HEK293 (cell line): ENCODE measurements around the gene ZC3H10.

ENCODE experiments used
- FEZF1 ChIP-seq: fragments of 450-650 bp; formaldehyde crosslinking; IDR thresholded peaks from 2 replicates; pipeline ENCODE4 v1.5.1; 2016; ENCODE audit warnings: missing biosample characterization, missing genetic modification characterization
- GFI1B ChIP-seq: fragments of 450-650 bp; formaldehyde crosslinking; IDR thresholded peaks from 2 replicates; pipeline ENCODE4 v1.5.1; 2016; ENCODE audit warnings: missing biosample characterization, missing genetic modification characterization
- HOXA7 ChIP-seq: sonication (generic); formaldehyde crosslinking; IDR thresholded peaks from 2 replicates; pipeline ENCODE4 v1.8.1; 2022; ENCODE audit warnings: missing genetic modification reagents, borderline replicate concordance
- KLF16 ChIP-seq: fragments of 450-650 bp; formaldehyde crosslinking; IDR thresholded peaks from 2 replicates; pipeline ENCODE4 v1.5.1; 2017; ENCODE audit warnings: missing biosample characterization, missing genetic modification characterization
- KLF9 ChIP-seq: fragments of 450-650 bp; formaldehyde crosslinking; IDR thresholded peaks from 2 replicates; pipeline ENCODE4 v1.5.1; 2016; ENCODE audit warnings: missing biosample characterization, missing genetic modification characterization, low read depth
- MZF1 ChIP-seq: fragments of 450-650 bp; formaldehyde crosslinking; IDR thresholded peaks from 2 replicates; pipeline ENCODE4 v1.5.1; 2017; ENCODE audit warnings: missing biosample characterization, missing genetic modification characterization, borderline replicate concordance
- PRDM2 ChIP-seq: fragments of 450-650 bp; formaldehyde crosslinking; IDR thresholded peaks from 2 replicates; pipeline ENCODE4 v1.5.1; 2016; ENCODE audit warnings: missing biosample characterization, missing genetic modification characterization, borderline replicate concordance
- YY1 ChIP-seq: fragments of 450-650 bp; formaldehyde crosslinking; IDR thresholded peaks from 2 replicates; pipeline ENCODE4 v1.5.1; 2018; ENCODE audit warnings: missing biosample characterization, missing genetic modification characterization
- ZBTB21 ChIP-seq: fragments of 450-650 bp; formaldehyde crosslinking; IDR thresholded peaks from 2 replicates; pipeline ENCODE4 v1.5.1; 2017; ENCODE audit warnings: missing biosample characterization, missing genetic modification characterization
- ZBTB48 ChIP-seq: fragments of 450-650 bp; formaldehyde crosslinking; IDR thresholded peaks from 2 replicates; pipeline ENCODE4 v1.5.1; 2016; ENCODE audit warnings: missing biosample characterization, missing genetic modification characterization
- ZBTB49 ChIP-seq: fragments of 450-650 bp; formaldehyde crosslinking; IDR thresholded peaks from 2 replicates; pipeline ENCODE4 v1.5.1; 2016; ENCODE audit warnings: missing biosample characterization, missing genetic modification characterization, low read depth
- ZNF148 ChIP-seq: fragments of 450-650 bp; formaldehyde crosslinking; IDR thresholded peaks from 2 replicates; pipeline ENCODE4 v1.5.0; 2017; ENCODE audit warnings: missing biosample characterization, missing genetic modification characterization, borderline replicate concordance
- ZNF274 ChIP-seq, 2 experiments: fragments of 200-500 bp in 1 of 2; fragments of 450-650 bp in 1 of 2; sonication (Bioruptor generic) in 1 of 2; formaldehyde crosslinking in 1 of 2; IDR thresholded peaks; 2 replicates each; pipeline versions ENCODE4 v1.5.1 to v1.6.1; 2014 to 2016; ENCODE audit warnings: borderline replicate concordance in 1 of 2, inconsistent platforms in 1 of 2, low read length in 1 of 2, missing biosample characterization in 1 of 2, missing genetic modification characterization in 1 of 2
- ZNF391 ChIP-seq: fragments of 450-650 bp; formaldehyde crosslinking; IDR thresholded peaks from 2 replicates; pipeline ENCODE4 v1.5.1; 2016; ENCODE audit warnings: low read depth, missing biosample characterization, missing genetic modification characterization, borderline replicate concordance
- ZNF658 ChIP-seq: fragments of 450-650 bp; formaldehyde crosslinking; IDR thresholded peaks from 2 replicates; pipeline ENCODE4; 2016; ENCODE audit warnings: missing biosample characterization, missing genetic modification characterization
- ZNF701 ChIP-seq: fragments of 450-650 bp; formaldehyde crosslinking; IDR thresholded peaks from 2 replicates; pipeline ENCODE4 v1.5.1; 2016; ENCODE audit warnings: missing biosample characterization, missing genetic modification characterization
- ZNF785 ChIP-seq: fragments of 450-650 bp; formaldehyde crosslinking; IDR thresholded peaks from 2 replicates; pipeline ENCODE4 v1.5.1; 2016; ENCODE audit warnings: missing biosample characterization, missing genetic modification characterization
- ZSCAN30 ChIP-seq: fragments of 450-650 bp; IDR thresholded peaks from 2 replicates; pipeline ENCODE4 v1.5.1; 2018; ENCODE audit warnings: missing biosample characterization, mild to moderate bottlenecking, missing genetic modification characterization, moderate library complexity
- ZXDB ChIP-seq: fragments of 450-650 bp; formaldehyde crosslinking; IDR thresholded peaks from 2 replicates; pipeline ENCODE4 v1.5.1; 2016; ENCODE audit warnings: missing biosample characterization, missing genetic modification characterization
- TF ChIP-seq, protein P1 (sequence below): fragments of 450-650 bp; formaldehyde crosslinking; IDR thresholded peaks from 2 replicates; pipeline ENCODE4 v1.5.1; 2016; ENCODE audit warnings: missing biosample characterization, missing genetic modification characterization
- TF ChIP-seq, protein P2 (sequence below): fragments of 450-650 bp; formaldehyde crosslinking; IDR thresholded peaks from 2 replicates; pipeline ENCODE4 v1.5.1; 2016; ENCODE audit warnings: missing biosample characterization, missing genetic modification characterization
- TF ChIP-seq, protein P3 (sequence below): sonication (generic); formaldehyde crosslinking; IDR thresholded peaks from 2 replicates; pipeline ENCODE4 v1.8.1; 2022; ENCODE audit warnings: mild to moderate bottlenecking, moderate library complexity, missing genetic modification reagents

ZC3H10 gene

GRCh38 chr12:56127888-56128669 lies 10.0 kb downstream of the ZC3H10 start, which contains the start of gene ESYT1 (continued):
- peak; percentile 61 for TF ChIP-seq KLF9 (tag by site-specific recombination)
- no peak for TF ChIP-seq GFI1B (tag by site-specific recombination)
- peak; percentile 79 for TF ChIP-seq ZXDB
- no peak for TF ChIP-seq MZF1
- 0 out of 2 replicates have a peak, but pooled peaks have one; percentile 30 for TF ChIP-seq PRDM2 (tag by site-specific recombination)
- TF ChIP-seq, protein P1, sequence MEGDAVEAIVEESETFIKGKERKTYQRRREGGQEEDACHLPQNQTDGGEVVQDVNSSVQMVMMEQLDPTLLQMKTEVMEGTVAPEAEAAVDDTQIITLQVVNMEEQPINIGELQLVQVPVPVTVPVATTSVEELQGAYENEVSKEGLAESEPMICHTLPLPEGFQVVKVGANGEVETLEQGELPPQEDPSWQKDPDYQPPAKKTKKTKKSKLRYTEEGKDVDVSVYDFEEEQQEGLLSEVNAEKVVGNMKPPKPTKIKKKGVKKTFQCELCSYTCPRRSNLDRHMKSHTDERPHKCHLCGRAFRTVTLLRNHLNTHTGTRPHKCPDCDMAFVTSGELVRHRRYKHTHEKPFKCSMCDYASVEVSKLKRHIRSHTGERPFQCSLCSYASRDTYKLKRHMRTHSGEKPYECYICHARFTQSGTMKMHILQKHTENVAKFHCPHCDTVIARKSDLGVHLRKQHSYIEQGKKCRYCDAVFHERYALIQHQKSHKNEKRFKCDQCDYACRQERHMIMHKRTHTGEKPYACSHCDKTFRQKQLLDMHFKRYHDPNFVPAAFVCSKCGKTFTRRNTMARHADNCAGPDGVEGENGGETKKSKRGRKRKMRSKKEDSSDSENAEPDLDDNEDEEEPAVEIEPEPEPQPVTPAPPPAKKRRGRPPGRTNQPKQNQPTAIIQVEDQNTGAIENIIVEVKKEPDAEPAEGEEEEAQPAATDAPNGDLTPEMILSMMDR (tag by site-specific recombination) = peak; percentile 67; the same call in 1 of the 2 replicates
- no peak for TF ChIP-seq HOXA7
- TF ChIP-seq YY1 = no peak
- no peak for TF ChIP-seq ZNF274 (IDR thresholded peaks at IDR 0.05; ENCODE audit: low read length)
- no peak for TF ChIP-seq ZNF274 (tag by site-specific recombination; IDR thresholded peaks at IDR 0.05; ENCODE audit: borderline replicate concordance)
- peak; percentile 16; the same call in 1 of the 2 replicates for TF ChIP-seq KLF16 (tag by site-specific recombination)
- peak; percentile 98 for TF ChIP-seq ZBTB21 (tag by site-specific recombination)
- TF ChIP-seq ZNF658 (tag by site-specific recombination) = no peak
- no peak for TF ChIP-seq ZNF148 (tag by site-specific recombination)
- peak; percentile 53 for TF ChIP-seq ZSCAN30 (tag by site-specific recombination)
- TF ChIP-seq ZNF391 (tag by site-specific recombination) = peak; percentile 36; the same call in 1 of the 2 replicates
- no peak for TF ChIP-seq ZBTB49 (tag by site-specific recombination)
- no peak for TF ChIP-seq FEZF1 (tag by site-specific recombination)
- peak; percentile 85 for TF ChIP-seq ZBTB48 (tag by site-specific recombination)
- no peak for TF ChIP-seq ZNF701 (tag by site-specific recombination)
- TF ChIP-seq, protein P2, sequence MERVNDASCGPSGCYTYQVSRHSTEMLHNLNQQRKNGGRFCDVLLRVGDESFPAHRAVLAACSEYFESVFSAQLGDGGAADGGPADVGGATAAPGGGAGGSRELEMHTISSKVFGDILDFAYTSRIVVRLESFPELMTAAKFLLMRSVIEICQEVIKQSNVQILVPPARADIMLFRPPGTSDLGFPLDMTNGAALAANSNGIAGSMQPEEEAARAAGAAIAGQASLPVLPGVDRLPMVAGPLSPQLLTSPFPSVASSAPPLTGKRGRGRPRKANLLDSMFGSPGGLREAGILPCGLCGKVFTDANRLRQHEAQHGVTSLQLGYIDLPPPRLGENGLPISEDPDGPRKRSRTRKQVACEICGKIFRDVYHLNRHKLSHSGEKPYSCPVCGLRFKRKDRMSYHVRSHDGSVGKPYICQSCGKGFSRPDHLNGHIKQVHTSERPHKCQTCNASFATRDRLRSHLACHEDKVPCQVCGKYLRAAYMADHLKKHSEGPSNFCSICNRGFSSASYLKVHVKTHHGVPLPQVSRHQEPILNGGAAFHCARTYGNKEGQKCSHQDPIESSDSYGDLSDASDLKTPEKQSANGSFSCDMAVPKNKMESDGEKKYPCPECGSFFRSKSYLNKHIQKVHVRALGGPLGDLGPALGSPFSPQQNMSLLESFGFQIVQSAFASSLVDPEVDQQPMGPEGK (tag by site-specific recombination) = peak; percentile 87
- no peak for TF ChIP-seq ZNF785 (tag by site-specific recombination)
- TF ChIP-seq, protein P3, sequence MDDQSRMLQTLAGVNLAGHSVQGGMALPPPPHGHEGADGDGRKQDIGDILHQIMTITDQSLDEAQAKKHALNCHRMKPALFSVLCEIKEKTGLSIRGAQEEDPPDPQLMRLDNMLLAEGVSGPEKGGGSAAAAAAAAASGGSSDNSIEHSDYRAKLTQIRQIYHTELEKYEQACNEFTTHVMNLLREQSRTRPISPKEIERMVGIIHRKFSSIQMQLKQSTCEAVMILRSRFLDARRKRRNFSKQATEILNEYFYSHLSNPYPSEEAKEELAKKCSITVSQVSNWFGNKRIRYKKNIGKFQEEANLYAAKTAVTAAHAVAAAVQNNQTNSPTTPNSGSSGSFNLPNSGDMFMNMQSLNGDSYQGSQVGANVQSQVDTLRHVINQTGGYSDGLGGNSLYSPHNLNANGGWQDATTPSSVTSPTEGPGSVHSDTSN = no peak
